Brain microvascular endothelial cell (primary cell): Measurements from ENCODE around the gene TMEM242.

Source experiments
- DNase-seq: peaks from one replicate; pipeline ENCODE4 v3.0.0-alpha.2; 2020
- H3K27ac ChIP-seq: fragments of 250-450 bp; sonication (Bioruptor Pico); 2 replicates; pipeline ENCODE4 v1.5.1; 2020; ENCODE audit warnings: mild to moderate bottlenecking, moderate library complexity
- H3K27me3 ChIP-seq: fragments of 250-450 bp; sonication (Bioruptor Pico); replicated peaks from 2 replicates; pipeline ENCODE4 v1.5.1; 2020; ENCODE audit warnings: mild to moderate bottlenecking
- H3K36me3 ChIP-seq: fragments of 250-450 bp; sonication (Bioruptor Pico); replicated peaks from 2 replicates; pipeline ENCODE4 v1.5.1; 2020; ENCODE audit warnings: mild to moderate bottlenecking
- H3K4me3 ChIP-seq: 2 replicates; pipeline ENCODE4 v1.5.1; 2011; ENCODE audit warnings: low read depth, mild to moderate bottlenecking, control low read depth, low read length, moderate library complexity
- CTCF ChIP-seq: IDR thresholded peaks from 2 replicates; pipeline ENCODE4 v1.5.1; 2011; ENCODE audit warnings: low read depth, mild to moderate bottlenecking, moderate library complexity, low read length, control low read depth, inconsistent platforms; ENCODE audit errors: missing control alignments
- in situ Hi-C: cut with HindIII; loops from 2 replicates; pipeline ENCODE4 v1.10.0; 2017; ENCODE audit warnings: low sequenced_read_pairs, low pct_ligation_motif_present

Gene TMEM242

GRCh38 chr6:157364705-157365104 is 41.4 kb upstream of the TMEM242 start:
- no peak for DNase-seq
- in situ Hi-C loops: no loop called here
- Histone ChIP-seq H3K36me3 (no peaks in the 10 kb centered on the region), H3K27ac (no peak overlapping the region), H3K4me3 (no peak overlapping the region), H3K27me3 (no peaks in the 10 kb centered on the region)
- TF ChIP-seq CTCF: no peak

GRCh38 chr6:157361886-157362285 is 38.6 kb upstream of the TMEM242 start:
- in situ Hi-C loops: no loop called here
- Histone ChIP-seq H3K4me3 (no peak overlapping the region), H3K27me3 (no peaks in the 10 kb centered on the region), H3K36me3 (no peaks in the 10 kb centered on the region), H3K27ac (no peak overlapping the region)
- no peak for DNase-seq
- no peak for TF ChIP-seq CTCF

GRCh38 chr6:157358287-157358686 is 35.0 kb upstream of the TMEM242 start:
- peaks cover 6% of the 10 kb centered on the region for H3K27me3 ChIP-seq
- H3K27ac ChIP-seq: no peak overlapping the region
- no peaks in the 10 kb centered on the region for H3K36me3 ChIP-seq
- no peak for TF ChIP-seq CTCF
- H3K4me3 ChIP-seq: no peak overlapping the region
- DNase-seq: no peak
- in situ Hi-C loops: no loop called here

- no peak overlapping the region for H3K27ac ChIP-seq
- DNase-seq: no peak
- H3K27me3 ChIP-seq: peaks cover 18% of the 10 kb centered on the region
- no peaks in the 10 kb centered on the region for H3K36me3 ChIP-seq
- in situ Hi-C loops: no loop called here
- no peak overlapping the region for H3K4me3 ChIP-seq
- TF ChIP-seq CTCF: no peak
Observed at GRCh38 chr6:157346373-157346772, 23.1 kb upstream of the TMEM242 start.

DNA sequence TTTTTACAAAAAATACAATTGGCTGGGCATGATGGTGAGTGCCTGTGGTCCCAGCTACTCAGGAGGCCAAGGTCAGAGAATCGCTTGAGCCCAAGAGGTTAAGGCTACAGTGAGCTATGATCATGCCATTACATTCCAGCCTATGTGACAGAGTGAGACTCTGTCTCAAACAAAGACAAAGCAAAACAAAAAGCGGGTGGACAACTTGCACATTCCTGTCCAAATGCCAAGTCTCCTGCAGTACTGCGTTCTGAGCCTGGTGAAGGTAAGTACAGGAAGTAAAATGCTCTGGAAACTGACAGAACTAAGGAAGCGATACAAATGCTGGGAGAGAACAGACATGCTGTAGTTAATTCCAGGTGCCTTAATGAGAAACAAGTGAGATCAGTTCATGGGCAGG is 20.4 kb upstream of the TMEM242 start:
- H3K27me3 ChIP-seq: peaks cover 18% of the 10 kb centered on the region
- in situ Hi-C loops: no loop called here
- H3K36me3 ChIP-seq: no peaks in the 10 kb centered on the region
- no peak for DNase-seq
- H3K4me3 ChIP-seq: no peak overlapping the region
- no peak for TF ChIP-seq CTCF
- no peak overlapping the region for H3K27ac ChIP-seq

DNA sequence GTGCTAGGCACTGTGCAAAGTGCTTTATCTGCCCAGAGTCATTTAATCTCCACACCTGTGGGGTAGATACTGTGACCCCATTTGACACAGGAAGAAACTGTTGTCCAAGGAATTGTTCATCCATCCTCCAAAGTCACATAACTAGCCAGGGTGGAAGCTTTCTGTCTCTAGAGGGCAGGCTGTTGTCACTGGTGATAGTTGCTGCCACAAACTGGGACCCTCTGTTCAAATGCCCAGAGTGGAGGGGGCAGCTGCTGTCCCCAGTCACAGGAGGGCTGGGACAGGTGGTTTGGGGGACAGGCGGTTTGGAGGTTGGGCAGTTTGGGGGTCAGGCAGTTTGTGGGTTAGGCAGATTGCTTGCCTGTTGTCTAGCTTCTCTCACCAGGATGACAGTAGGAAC is 16.1 kb upstream of the TMEM242 start:
- no peaks in the 10 kb centered on the region for H3K27me3 ChIP-seq

More for the DNA sequence above, 16.1 kb upstream of the TMEM242 start:
- DNase-seq: no peak
- in situ Hi-C loops: no loop called here
- H3K36me3 ChIP-seq: no peaks in the 10 kb centered on the region
- no peak overlapping the region for H3K27ac ChIP-seq
- H3K4me3 ChIP-seq: no peak overlapping the region
- TF ChIP-seq CTCF: peak; percentile 32
